ENCODE data around the gene ST6GALNAC3. TPM values are rescaled to one million over a fixed set of nuclear protein-coding genes. Genes with fewer than 3 reads are reported as not detected.

The ST6GALNAC3 gene
- total RNA-seq, 4 donors from 2014 or later: 5.9 to 29.8 (median 11.7) TPM

DNA sequence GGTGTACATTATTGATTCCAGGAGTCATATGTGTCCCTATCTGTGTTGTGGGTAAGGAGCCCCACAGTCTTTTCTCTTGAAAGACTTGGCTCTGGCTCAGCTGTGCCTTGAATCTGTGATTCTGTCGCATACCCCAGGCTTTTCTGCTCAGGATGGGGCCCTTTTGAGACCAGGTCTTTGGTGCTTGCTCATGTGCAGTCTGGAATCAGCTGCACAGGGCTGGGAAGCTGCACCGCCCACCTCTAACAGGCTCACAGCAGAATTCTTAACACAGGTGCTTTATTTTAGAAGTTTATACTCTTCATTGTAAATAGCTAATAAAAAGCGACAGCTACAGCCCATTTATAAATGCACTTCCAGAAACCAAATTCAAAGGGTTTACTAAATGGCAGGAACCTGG lies 61.3 kb downstream of the ST6GALNAC3 start:
- TF ChIP-seq, protein P1, sequence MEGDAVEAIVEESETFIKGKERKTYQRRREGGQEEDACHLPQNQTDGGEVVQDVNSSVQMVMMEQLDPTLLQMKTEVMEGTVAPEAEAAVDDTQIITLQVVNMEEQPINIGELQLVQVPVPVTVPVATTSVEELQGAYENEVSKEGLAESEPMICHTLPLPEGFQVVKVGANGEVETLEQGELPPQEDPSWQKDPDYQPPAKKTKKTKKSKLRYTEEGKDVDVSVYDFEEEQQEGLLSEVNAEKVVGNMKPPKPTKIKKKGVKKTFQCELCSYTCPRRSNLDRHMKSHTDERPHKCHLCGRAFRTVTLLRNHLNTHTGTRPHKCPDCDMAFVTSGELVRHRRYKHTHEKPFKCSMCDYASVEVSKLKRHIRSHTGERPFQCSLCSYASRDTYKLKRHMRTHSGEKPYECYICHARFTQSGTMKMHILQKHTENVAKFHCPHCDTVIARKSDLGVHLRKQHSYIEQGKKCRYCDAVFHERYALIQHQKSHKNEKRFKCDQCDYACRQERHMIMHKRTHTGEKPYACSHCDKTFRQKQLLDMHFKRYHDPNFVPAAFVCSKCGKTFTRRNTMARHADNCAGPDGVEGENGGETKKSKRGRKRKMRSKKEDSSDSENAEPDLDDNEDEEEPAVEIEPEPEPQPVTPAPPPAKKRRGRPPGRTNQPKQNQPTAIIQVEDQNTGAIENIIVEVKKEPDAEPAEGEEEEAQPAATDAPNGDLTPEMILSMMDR (IDR thresholded peaks at IDR 0.05; ENCODE audit: low read depth): no peak

DNA sequence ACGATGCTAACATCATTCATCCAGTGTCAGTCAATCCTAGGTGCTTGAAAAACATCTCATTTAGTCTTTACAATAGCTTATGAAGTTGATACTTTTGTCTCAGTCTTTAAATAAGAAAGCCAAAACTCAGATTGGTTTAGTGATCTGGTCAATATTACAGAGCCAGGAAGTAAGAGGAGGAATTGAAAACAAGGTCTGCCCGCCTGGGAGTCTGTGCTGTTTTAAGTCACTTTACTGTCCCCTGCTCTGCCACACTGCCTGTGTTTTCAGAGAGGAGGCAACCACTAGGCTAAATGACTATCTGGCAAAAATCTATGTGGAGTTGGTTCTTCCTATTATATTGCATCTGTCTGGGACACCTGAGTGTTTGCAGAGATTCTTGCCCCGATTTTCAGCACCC lies 62.3 kb downstream of the ST6GALNAC3 start:
- TF ChIP-seq, protein P1 (IDR thresholded peaks at IDR 0.05; ENCODE audit: low read depth): no peak

DNA sequence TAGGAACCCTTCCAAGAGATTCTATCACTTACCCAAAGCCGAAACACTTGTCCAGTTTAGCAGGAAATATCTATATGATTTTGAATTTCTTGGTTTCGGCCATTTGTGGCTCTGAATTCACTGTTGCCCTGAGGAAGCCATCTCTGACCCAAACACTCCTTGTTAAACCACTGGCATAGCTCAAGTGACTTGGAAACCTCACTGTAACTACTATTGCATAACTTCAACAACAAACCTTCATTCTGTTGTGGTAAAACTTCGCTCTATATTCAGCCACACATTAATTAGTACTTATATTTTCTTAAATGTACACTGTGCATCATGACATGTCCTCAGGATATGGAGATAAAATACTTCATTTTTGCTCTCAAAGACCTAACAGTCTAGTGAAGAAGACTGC lies 63.2 kb downstream of the ST6GALNAC3 start:
- TF ChIP-seq, protein P1 (IDR thresholded peaks at IDR 0.05; ENCODE audit: low read depth): no peak

DNA sequence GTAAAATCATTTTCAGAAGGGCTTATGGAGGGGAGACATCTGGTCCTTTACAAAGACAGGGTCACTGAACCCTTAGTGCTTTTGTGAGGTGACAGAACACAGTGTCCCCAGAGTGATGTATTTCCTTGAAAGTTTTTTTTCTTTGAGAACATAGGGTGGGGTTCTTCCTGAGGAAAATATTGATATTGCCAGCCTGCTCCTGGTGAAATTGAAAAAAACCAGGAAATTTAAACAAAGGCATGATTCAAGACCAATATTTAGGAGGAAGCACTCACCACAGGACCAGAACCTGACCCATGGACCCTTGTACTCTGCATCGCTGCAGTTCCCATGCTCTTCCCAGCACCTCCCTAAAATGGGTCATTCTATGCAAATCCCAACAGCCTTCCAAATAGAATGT lies 63.7 kb downstream of the ST6GALNAC3 start:
- TF ChIP-seq, protein P1 (IDR thresholded peaks at IDR 0.05; ENCODE audit: low read depth): no peak

DNA sequence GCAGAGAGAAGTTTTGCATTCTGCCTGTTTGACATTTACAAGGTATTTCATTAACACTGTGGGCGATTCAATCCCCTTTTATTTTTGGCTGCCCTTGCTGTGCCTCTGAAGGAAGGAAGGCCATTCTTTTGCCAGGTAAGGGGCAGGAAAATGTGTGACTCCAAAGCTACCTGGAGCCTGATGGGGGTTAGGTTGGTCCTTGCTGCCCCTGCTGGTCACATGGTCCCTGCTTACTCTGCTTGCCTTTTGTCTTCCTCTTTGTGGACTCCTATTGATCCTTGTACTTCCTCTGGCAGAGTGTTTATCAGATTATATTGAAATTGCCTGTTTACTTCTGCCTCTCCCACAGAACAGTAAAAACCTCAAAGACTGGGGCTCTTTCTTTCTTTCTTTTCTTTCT lies 65.7 kb downstream of the ST6GALNAC3 start:
- TF ChIP-seq, protein P1 (IDR thresholded peaks at IDR 0.05; ENCODE audit: low read depth): no peak

DNA sequence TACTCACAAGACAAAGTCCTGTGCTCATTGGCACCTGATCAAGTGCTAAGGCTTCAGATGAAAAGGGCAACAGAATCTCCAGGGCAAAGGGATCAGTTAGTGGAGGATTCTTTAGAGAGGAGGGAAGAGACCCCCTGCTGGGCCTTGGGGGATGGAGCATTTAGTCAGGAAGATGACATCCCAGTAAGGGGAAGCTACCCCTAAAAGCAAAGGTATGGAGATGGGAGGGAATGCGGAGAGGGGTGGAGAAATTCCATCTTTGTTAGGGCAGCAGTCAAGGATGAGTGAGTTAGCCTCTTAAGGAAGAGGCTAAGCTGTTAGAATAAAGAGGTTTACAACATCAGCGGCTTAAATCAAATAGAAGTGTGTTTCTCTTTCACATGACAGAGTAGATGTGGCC lies 67.4 kb downstream of the ST6GALNAC3 start:
- TF ChIP-seq, protein P1 (IDR thresholded peaks at IDR 0.05; ENCODE audit: low read depth): no peak

DNA sequence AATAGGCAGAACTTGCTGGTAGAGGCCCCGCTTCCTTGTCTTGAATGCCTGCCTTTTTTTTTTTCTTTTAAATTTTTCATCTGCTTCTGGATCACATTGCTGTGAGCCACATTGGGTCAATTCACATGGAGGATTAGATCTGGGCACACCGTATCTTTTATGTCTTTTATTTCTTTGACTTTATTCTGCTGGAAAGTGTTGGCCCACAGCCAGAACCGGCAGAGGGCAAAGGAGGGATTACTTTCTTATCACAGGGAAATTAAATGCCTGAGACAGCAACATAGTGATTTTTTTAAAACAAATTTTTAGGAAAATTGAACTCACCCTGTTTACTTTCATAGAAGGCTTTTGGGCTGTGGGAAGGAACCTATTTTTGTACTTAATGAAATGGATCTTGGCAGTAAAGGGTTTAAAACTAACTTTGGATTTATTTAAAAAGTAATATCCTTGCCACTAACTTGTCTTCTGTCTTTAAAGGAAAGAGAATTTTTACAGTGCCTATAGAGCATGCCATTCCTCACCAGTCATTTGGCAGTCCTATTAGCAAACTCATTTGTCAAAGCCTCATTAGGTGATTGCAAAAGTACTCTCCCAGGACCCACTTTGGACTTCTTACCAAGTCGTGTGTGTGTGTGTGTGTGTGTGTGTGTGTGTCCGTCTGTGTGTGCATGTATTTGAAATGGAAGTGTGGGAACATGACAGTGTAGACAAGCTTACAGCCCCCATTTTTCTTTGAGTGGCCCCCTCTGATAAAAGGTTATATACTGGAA lies 68.4 kb downstream of the ST6GALNAC3 start:
- TF ChIP-seq, protein P1 (IDR thresholded peaks at IDR 0.05; ENCODE audit: low read depth): no peak

Data from subcutaneous adipose tissue (tissue), 4 donors.